ENCODE measurements around the gene LSMEM2.
"Not testable (repeated sequence)": the region's sequence is repeated elsewhere in the genome, so short reads cannot be mapped to it uniquely, and the experiment has no call there.

Gene LSMEM2

DNA sequence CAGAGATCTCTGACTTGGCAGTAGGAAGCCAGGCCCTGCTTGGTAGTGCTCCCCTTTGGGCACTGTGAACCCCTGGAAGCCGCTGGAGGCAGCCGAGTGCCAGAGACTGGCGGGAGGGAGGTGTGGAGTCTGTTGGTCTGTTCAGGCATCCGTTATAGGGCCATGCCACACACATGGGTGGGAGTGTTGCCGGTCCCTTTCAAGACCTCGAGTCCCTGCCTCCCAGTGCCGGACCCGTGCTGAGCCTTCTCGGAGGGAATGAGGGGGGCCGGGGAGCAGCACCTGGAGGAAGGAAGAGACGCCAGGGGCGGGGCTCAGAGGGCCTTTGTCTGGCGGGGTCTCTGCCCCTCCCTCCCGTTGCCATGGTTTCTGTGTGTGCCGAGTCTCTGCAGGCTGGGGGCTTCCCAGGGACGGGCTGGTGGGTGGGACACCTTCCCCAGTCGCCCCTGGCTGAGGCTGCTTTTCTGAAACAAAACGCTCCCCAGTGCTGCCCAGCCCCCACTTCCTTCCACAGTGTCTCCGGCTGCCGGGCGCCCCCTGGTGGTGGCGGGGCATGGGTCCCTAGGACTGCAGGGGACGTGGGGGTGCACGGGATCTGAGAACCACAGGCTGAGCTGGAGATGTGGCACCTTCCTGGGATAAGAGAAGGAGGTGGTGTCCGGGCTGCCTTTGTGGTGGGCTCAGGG is 32.9 kb upstream of the LSMEM2 start:
- DNase-seq (ENCODE audit: low spot score): no peak
- FAIRE-seq: no peak

- DNase-seq (ENCODE audit: low spot score) (peak; percentile 97), FAIRE-seq (peak; percentile 89)
Measured at GRCh38 chr3:50246517-50246954, 32.4 kb upstream of the LSMEM2 start.

DNA sequence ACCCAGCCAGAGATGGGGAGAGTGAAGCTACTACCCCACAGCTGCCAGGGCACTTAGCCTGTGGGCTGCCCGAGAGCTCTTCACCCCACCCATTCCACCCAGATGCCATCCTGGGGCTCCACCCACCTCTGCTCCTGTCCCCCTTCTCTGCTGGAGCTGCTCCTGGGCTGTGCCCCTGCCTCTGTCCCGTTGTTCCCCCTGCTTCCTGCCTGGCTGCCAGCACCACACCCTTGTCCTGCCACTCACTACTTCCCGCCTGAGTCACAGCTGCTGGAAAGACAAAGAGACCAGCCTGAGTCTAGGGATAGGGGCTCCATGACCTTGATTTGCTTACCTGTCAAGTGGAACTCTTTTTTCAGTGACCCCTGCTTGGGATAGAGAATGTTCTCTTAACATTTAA is 30.5 kb upstream of the LSMEM2 start:
- DNase-seq (ENCODE audit: low spot score): peak; percentile 41
- FAIRE-seq: no peak

DNA sequence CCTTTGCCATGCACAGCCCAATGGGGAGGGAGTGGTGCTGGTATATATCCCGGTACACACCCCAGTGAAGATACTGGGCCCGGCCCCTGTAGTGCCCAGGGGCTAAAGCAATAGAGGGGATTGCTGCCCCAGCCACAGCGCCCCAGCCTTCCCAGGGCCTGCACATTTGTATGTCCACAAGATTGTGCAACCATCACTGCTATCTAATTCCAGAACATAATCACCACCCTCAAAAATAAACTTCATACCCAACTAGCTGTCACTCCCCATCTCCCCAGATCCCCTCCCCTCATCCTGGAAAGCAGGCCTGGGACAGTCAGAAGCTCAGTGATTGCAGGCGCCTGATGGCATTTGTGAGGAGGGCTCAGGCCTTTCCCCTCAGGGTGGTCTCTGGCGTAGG is 29.4 kb upstream of the LSMEM2 start:
- DNase-seq (ENCODE audit: low spot score) (no peak), FAIRE-seq (no peak)

DNA sequence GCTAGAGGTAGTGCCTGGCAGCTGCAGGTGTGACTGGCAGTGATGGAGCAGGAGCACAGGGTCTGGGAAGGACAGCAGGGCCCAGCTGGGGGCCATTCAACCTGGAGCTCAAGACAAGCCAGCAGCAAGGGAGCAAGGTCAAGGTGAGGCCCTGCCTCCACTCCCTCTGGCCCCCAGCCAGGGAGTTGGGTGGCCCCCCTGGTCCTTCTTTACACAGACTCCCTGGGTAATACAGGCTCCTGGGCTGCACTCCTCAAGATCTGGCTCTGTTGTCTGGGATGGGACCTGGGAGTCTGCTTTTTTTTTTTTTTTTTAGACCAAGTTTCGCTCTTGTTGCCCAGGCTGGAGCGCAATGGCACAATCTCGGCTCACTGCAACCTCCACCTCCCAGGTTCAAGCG is 28.4 kb upstream of the LSMEM2 start:
- FAIRE-seq (no peak), DNase-seq (ENCODE audit: low spot score) (no peak)

DNA sequence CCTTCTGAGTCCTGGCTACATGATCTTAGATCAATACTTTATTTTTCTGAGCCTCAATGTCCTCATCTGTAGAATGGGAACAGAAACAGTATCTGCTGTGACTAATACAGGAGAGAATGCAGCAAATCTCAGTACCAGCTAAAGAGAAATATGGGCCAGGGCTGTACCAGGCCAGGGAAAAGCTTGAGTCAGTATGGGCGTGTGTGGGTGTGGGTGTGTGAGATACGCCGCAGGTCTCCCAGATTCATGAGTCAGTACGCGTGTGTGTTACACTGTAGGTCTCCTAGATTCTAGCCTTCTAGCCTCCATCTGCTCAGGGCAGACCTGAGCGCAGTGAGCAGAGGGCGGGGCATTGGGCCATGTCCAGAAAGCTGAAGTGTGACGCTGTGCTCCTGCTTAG is 27.7 kb upstream of the LSMEM2 start:
- peak; percentile 91 for DNase-seq (ENCODE audit: low spot score)

GRCh38 chr3:50254577-50255250 is 24.2 kb upstream of the LSMEM2 start:
- DNase-seq (ENCODE audit: low spot score): no peak
- FAIRE-seq: no peak

More for the DNA sequence above, 27.7 kb upstream of the LSMEM2 start:
- FAIRE-seq: peak; percentile 84

- FAIRE-seq: no peak
Measured at GRCh38 chr3:50255251-50255615, 23.7 kb upstream of the LSMEM2 start.

GRCh38 chr3:50256978-50257890 is 21.7 kb upstream of the LSMEM2 start:
- DNase-seq (ENCODE audit: low spot score) (no peak), FAIRE-seq (no peak)

More at GRCh38 chr3:50255251-50255615, 23.7 kb upstream of the LSMEM2 start:
- DNase-seq (ENCODE audit: low spot score): no peak

- FAIRE-seq: no peak
Measured at GRCh38 chr3:50258029-50258680, 20.7 kb upstream of the LSMEM2 start.

GRCh38 chr3:50258979-50259378 is 19.9 kb upstream of the LSMEM2 start:
- no peak for DNase-seq (ENCODE audit: low spot score)
- FAIRE-seq: no peak

More at GRCh38 chr3:50258029-50258680, 20.7 kb upstream of the LSMEM2 start:
- no peak for DNase-seq (ENCODE audit: low spot score)

DNA sequence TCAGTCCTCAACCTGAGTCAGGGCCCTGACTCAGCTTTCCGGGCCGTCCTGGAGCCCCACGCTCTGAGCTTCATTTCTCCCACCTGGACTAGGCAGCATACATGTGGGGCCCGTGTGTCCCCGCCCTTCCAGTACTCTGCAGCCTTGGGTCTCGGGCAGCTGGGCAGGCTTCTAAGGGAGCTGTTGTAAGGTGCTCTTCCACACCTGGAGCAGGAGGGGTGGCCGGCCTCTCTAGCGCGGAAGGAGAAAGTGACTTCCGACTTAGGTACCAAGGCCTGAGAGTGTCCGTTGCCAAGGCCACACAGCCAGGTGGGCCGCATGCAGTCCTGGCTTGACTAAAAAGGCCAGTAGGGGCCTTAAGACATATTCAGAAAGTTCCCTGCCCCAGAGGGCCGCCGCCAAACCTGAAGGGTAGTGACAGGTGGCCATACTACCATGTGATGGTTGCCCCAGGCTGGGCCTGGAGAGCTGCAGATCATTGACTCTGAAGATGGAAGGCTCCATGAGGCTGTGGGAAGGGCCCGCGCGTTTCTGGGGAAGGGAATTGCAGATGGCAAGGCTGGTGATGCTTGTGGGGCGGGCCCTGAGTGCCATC is 19.4 kb upstream of the LSMEM2 start:
- no peak for FAIRE-seq
- no peak for DNase-seq (ENCODE audit: low spot score)

DNA sequence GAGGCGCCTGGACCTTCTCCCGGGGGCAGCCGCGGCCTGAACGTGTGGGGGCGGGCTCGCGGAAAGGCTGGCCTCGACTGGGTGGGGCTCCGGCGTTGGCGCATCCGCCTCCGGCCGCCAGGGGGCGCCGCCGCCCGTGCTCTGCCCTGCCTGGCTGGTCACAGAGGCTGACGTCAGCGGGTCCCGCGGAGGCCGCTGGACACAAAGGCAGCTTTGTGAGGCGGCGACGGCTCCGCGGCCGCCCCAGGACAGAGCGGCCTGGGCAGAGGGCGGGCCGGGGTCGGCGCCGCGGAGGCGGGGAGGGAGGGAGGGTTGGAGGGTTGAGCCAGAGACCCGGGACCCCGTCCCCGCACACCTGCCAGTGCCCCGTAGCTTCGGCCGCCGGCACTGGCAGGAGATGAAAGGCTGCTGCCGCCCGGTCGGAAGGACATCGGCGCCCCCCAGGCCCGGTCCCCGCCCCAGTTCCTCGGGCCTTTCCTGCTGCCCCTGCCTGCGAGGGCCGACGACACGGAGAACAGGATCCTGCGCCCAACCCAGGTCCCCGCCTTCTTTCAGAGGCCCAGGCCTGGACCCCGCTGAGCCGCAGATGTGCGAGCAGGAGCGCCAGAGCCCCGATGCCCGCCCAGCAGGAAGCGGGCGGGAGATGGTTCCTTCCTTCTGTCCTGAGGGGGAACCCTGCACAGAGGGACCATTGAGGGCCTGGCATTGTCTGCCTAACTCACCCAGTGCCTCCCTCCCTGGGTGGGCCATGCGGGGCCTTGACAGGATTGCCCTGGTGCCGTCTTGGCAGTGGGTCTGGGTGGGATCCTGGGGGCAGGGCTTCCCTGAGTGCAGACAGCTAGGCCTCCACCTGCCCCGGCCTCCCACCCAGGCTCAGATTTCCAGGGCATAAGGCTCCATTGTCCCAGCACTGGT is 18.6 kb upstream of the LSMEM2 start:
- FAIRE-seq: no peak
- DNase-seq (ENCODE audit: low spot score): peak; percentile 74

DNA sequence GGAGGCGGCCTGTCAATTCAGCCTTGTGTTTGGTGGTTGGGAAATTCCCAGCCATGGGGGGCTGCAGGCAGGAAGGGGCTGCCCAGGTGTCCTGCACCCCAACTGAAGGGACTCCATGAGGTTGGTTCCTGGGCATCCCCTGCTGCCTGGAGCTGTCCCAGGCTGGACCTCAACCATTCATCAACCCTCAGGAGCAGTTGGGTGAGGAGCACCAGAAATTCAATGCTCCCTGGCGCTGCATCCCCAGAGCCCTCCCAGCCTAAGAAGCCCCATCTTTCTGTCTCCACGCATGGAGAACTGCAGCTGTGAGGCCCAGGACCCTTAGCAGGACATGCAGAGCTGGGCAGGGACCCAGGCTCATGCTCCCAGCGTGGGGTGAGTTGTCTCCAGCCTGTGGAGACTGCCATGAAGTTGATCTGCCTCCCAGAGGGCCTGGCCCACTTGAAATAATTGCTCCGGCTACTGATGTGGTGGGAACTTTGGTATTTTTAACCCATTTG is 17.9 kb upstream of the LSMEM2 start:
- FAIRE-seq (no peak), DNase-seq (ENCODE audit: low spot score) (no peak)

DNA sequence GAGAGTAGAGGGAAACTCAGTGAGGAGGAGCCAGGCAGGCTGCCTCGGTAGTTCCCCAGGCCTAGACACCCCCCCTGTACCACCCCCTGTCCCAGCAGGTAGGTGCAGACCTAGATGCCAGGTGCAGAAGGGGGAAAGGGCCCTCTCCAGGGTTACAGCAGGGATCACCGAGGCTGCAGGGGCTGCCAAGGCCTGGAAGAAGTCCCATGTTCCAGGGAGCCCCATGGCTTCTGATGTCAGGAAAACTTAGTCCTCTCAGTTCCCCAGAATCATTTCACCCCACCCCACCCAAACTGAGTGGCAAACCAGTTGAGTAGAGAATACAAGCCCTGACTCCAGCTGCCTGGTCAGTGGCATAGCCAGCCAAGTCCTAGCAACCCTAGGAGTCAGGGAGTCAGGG is 17.4 kb upstream of the LSMEM2 start:
- DNase-seq (ENCODE audit: low spot score) (no peak), FAIRE-seq (no peak)

GRCh38 chr3:50262200-50262599 is 16.7 kb upstream of the LSMEM2 start:
- FAIRE-seq: not testable (repeated sequence)

DNA sequence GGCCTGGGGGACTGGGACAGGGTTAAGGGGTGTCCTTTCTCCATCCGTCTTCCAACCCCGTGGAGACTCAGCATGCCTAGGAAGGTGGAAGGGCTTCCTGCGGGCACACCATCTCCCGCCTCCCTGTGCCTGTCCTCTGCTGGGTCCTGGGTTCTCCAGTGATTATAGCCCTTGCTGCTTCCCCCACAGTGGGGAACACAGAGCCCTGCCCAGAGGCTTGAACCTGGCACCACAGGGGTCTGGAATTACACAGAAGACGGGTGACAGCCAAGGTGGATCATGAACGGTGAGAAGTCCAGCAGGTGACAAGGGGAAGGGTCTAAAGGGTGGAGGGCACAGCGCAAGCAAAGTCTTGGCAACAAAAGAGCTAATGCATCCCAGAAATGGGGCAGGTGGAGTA is 16.1 kb upstream of the LSMEM2 start:
- FAIRE-seq (no peak), DNase-seq (ENCODE audit: low spot score) (no peak)

More at GRCh38 chr3:50262200-50262599, 16.7 kb upstream of the LSMEM2 start:
- DNase-seq (ENCODE audit: low spot score): not testable (repeated sequence)

GRCh38 chr3:50263478-50264382 is 15.2 kb upstream of the LSMEM2 start:
- FAIRE-seq (no peak), DNase-seq (ENCODE audit: low spot score) (peak; percentile 12)
